Ovary (tissue), 3 donors: ENCODE results near the gene EPB41L3.

Source experiments
- CTCF ChIP-seq, 3 donors: fragments of 450-650 bp in 2 of 3; fragments of 200-600 bp in 1 of 3; IDR thresholded peaks; one replicate each; pipeline versions ENCODE4 v1.5.1 to v1.8.0; 2016 to 2022; ENCODE audit warnings: antibody characterized with exemption in 3 of 3, mild to moderate bottlenecking in 1 of 3
- EP300 ChIP-seq: sonication (generic); formaldehyde crosslinking; IDR thresholded peaks from one replicate; pipeline ENCODE4 v1.6.1; 2017; ENCODE audit warnings: antibody characterized with exemption
- POLR2A ChIP-seq: fragments of 450-650 bp; IDR thresholded peaks from one replicate; pipeline ENCODE4 v1.6.1; 2017; ENCODE audit warnings: antibody characterized with exemption, mild to moderate bottlenecking, moderate library complexity
- donor health status: DM: no; HTN: no; CAD: no.

GRCh38 chr18:5434425-5434824, 109.4 kb downstream of the EPB41L3 start:
- no peak for TF ChIP-seq EP300
- no peak for TF ChIP-seq CTCF (IDR thresholded peaks at IDR 0.05)
- TF ChIP-seq POLR2A: no peak
